H1 (cell line): Measurements from ENCODE around the gene SSU72. TPM values are rescaled to one million over a fixed set of nuclear protein-coding genes. Genes with fewer than 3 reads are reported as not detected.

Source experiments
- CTCF ChIA-PET: fragments of 300-600 bp; sonication (Branson Sonifier 250); formaldehyde crosslinking; loops from one replicate; lab custom pipeline; 2021; ENCODE audit not compliant: partially characterized antibody; lab: Charles Lee
- POLR2A ChIA-PET: fragments of 300-600 bp; sonication (Branson Sonifier 250); formaldehyde crosslinking; loops from one replicate; lab custom pipeline; 2021; ENCODE audit warnings: inconsistent platforms; ENCODE audit not compliant: partially characterized antibody; lab: Charles Lee
- DNase-seq, 2 experiments: peaks; one replicate each; pipeline versions ENCODE4 v3.0.0 to v3.0.0-alpha.2; 2010 to 2022; ENCODE audit warnings: low spot score in 2 of 2, low read depth in 1 of 2, mixed read lengths in 1 of 2
- FAIRE-seq: peaks from 2 replicates; lab custom pipeline; 2011; peaks lifted over from hg19 to GRCh38; lab: Jason Lieb, UNC
- H2AFZ ChIP-seq: 2 replicates; pipeline ENCODE4 v1.8.1; 2012; ENCODE audit warnings: low read length, inconsistent platforms
- H2AK5ac ChIP-seq: 2 replicates; pipeline ENCODE4 v1.6.1; 2013; ENCODE audit warnings: low read depth, low read length
- H2BK120ac ChIP-seq: replicated peaks from 2 replicates; pipeline ENCODE3; 2013; ENCODE audit warnings: low read depth, low read length, inconsistent platforms
- H2BK12ac ChIP-seq: 2 replicates; pipeline ENCODE4 v1.6.1; 2013; ENCODE audit warnings: low read depth, low read length
- H2BK15ac ChIP-seq: 2 replicates; pipeline ENCODE4 v1.6.1; 2013; ENCODE audit warnings: low read length
- H2BK20ac ChIP-seq: 2 replicates; pipeline ENCODE4 v1.6.1; 2013; ENCODE audit warnings: low read length
- H2BK5ac ChIP-seq: 2 replicates; pipeline ENCODE4 v1.6.1; 2013; ENCODE audit warnings: low read depth, low read length
- H3K14ac ChIP-seq: 2 replicates; pipeline ENCODE4 v1.6.1; 2013; ENCODE audit warnings: inconsistent platforms; ENCODE audit not compliant: insufficient read length
- H3K18ac ChIP-seq: 2 replicates; pipeline ENCODE4 v1.6.1; 2013; ENCODE audit warnings: low read length; ENCODE audit errors: extremely low read depth
- H3K23ac ChIP-seq: 2 replicates; pipeline ENCODE4 v1.6.1; 2013; ENCODE audit warnings: inconsistent platforms; ENCODE audit not compliant: insufficient read length
- H3K23me2 ChIP-seq: 2 replicates; pipeline ENCODE4 v1.6.1; 2013; ENCODE audit warnings: low read depth, low read length
- H3K27ac ChIP-seq: 2 replicates; pipeline ENCODE4 v1.6.1; 2011; ENCODE audit warnings: low read depth, low read length, inconsistent platforms
- H3K27me3 ChIP-seq, 4 experiments: replicated peaks in 1 of 4; 1 replicate in 1 of 4; 2 replicates in 3 of 4; pipeline versions ENCODE4 v1.6.1 to v1.8.1; 2011 to 2013; ENCODE audit warnings: low read length in 3 of 4, mild to moderate bottlenecking in 3 of 4, inconsistent platforms in 2 of 4, mixed read lengths in 2 of 4, moderate library complexity in 1 of 4; ENCODE audit not compliant: control insufficient read depth in 3 of 4, insufficient read depth in 3 of 4; ENCODE audit errors: extremely low read depth in 1 of 4
- H3K36me3 ChIP-seq, 4 experiments: 2 replicates each; pipeline versions ENCODE4 v1.6.1 to v1.8.1; 2011 to 2013; ENCODE audit warnings: mild to moderate bottlenecking in 4 of 4, low read length in 3 of 4, moderate library complexity in 2 of 4, control low read depth in 1 of 4, inconsistent platforms in 1 of 4; ENCODE audit not compliant: insufficient read depth in 4 of 4, control insufficient read depth in 2 of 4
- H3K4ac ChIP-seq: replicated peaks from 2 replicates; pipeline ENCODE3; 2013; ENCODE audit warnings: low read length, low read depth, mixed read lengths, inconsistent platforms; ENCODE audit not compliant: insufficient read length
- H3K4me1 ChIP-seq, 4 experiments: replicated peaks in 1 of 4; 1 replicate in 1 of 4; 2 replicates in 3 of 4; pipeline versions ENCODE4 v1.6.1 to v1.8.1; 2011 to 2013; ENCODE audit warnings: low read length in 3 of 4, inconsistent platforms in 2 of 4, mixed read lengths in 1 of 4; ENCODE audit not compliant: insufficient read depth in 4 of 4, control insufficient read depth in 3 of 4
- H3K4me2 ChIP-seq, 2 experiments: 2 replicates each; pipeline versions ENCODE4 v1.6.1 to v1.8.1; 2011 to 2013; ENCODE audit warnings: low read depth in 2 of 2, low read length in 2 of 2, control low read depth in 1 of 2, inconsistent platforms in 1 of 2, mild to moderate bottlenecking in 1 of 2; ENCODE audit not compliant: insufficient read depth in 1 of 2
- H3K4me3 ChIP-seq, 4 experiments: fragments of 200-600, 300-600 bp in 1 of 4; sonication (generic), shearing (Covaris generic), sonication (Bioruptor Twin) in 1 of 4; 2 replicates each; pipeline versions ENCODE4 v1.5.1 to v1.8.1; 2011 to 2016; ENCODE audit warnings: low read length in 4 of 4, low read depth in 3 of 4, control low read depth in 2 of 4, inconsistent platforms in 2 of 4, mild to moderate bottlenecking in 2 of 4, mixed read lengths in 1 of 4, moderate library complexity in 1 of 4; ENCODE audit not compliant: insufficient read depth in 2 of 4; ENCODE audit errors: extremely low read depth in 1 of 4
- H3K56ac ChIP-seq: replicated peaks from 2 replicates; pipeline ENCODE3; 2013; ENCODE audit warnings: low read depth, mild to moderate bottlenecking, mixed read lengths, low read length, inconsistent platforms; ENCODE audit not compliant: insufficient read length
- H3K79me1 ChIP-seq: 2 replicates; pipeline ENCODE4 v1.6.1; 2013; ENCODE audit warnings: low read depth, low read length, control low read depth
- H3K79me2 ChIP-seq, 2 experiments: 2 replicates each; pipeline versions ENCODE4 v1.6.1 to v1.8.1; 2012 to 2013; ENCODE audit warnings: low read length in 2 of 2, mild to moderate bottlenecking in 2 of 2, inconsistent platforms in 1 of 2; ENCODE audit not compliant: insufficient read depth in 2 of 2, control insufficient read depth in 1 of 2
- H3K9ac ChIP-seq, 4 experiments: replicated peaks in 1 of 4; 1 replicate in 1 of 4; 2 replicates in 3 of 4; pipeline versions ENCODE4 v1.6.1 to v1.8.1; 2011 to 2013; ENCODE audit warnings: low read depth in 3 of 4, low read length in 3 of 4, control low read depth in 2 of 4, mild to moderate bottlenecking in 2 of 4, moderate library complexity in 2 of 4, inconsistent platforms in 1 of 4; ENCODE audit errors: extremely low read depth in 1 of 4
- H3K9me3 ChIP-seq, 2 experiments: 2 replicates each; pipeline versions ENCODE4 v1.6.1 to v1.8.1; 2012 to 2013; ENCODE audit warnings: mild to moderate bottlenecking in 2 of 2, moderate library complexity in 2 of 2, control low read depth in 1 of 2, inconsistent platforms in 1 of 2, low read depth in 1 of 2, low read length in 1 of 2, mixed read lengths in 1 of 2; ENCODE audit not compliant: insufficient read depth in 2 of 2
- H4K20me1 ChIP-seq, 2 experiments: replicated peaks in 1 of 2; 2 replicates each; pipeline versions ENCODE3 to v1.8.1; 2011 to 2013; ENCODE audit warnings: inconsistent platforms in 2 of 2, low read length in 2 of 2, mild to moderate bottlenecking in 1 of 2; ENCODE audit not compliant: insufficient read depth in 2 of 2, control insufficient read depth in 1 of 2
- H4K5ac ChIP-seq: 2 replicates; pipeline ENCODE4 v1.6.1; 2013; ENCODE audit warnings: low read length, low read depth, mixed read lengths, inconsistent platforms; ENCODE audit not compliant: insufficient read length
- H4K8ac ChIP-seq: 2 replicates; pipeline ENCODE4 v1.8.0; 2013; ENCODE audit warnings: mild to moderate bottlenecking, moderate library complexity, low read length, inconsistent platforms; ENCODE audit not compliant: insufficient read depth; ENCODE audit errors: extremely low read depth
- H4K91ac ChIP-seq: replicated peaks from 2 replicates; pipeline ENCODE3; 2013; ENCODE audit warnings: low read length, mixed read lengths, inconsistent platforms; ENCODE audit not compliant: insufficient read length
- CHD2 ChIP-seq: IDR thresholded peaks from 2 replicates; pipeline ENCODE4 v1.6.1; 2012; ENCODE audit warnings: low read length, improper control_type of control experiment
- POLR2A ChIP-seq, 2 experiments: IDR thresholded peaks; 1 replicate in 1 of 2; 2 replicates in 1 of 2; pipeline ENCODE4 v1.6.1; 2011; ENCODE audit warnings: low read depth in 2 of 2, low read length in 2 of 2, mild to moderate bottlenecking in 2 of 2; ENCODE audit errors: control extremely low read depth in 1 of 2
- YY1 ChIP-seq: IDR thresholded peaks from 2 replicates; pipeline ENCODE4 v1.6.1; 2011; ENCODE audit warnings: low read depth, mild to moderate bottlenecking, low read length
- WGBS, 2 experiments: shearing (Covaris generic) in 1 of 2; methylation state at CpG; one replicate each; pipeline versions ENCODE4 v1.1.6 to v1.1.7; 2013 to 2015; ENCODE audit warnings: low lambda C conversion rate in 2 of 2, mixed read lengths in 2 of 2, inconsistent platforms in 1 of 2, low coverage in 1 of 2, missing lambda C conversion rate in 1 of 2; ENCODE audit not compliant: insufficient replicate concordance in 2 of 2, insufficient coverage in 1 of 2, insufficient read length in 1 of 2; ENCODE audit errors: extremely low coverage in 1 of 2, missing lambda C conversion rate in 1 of 2; 5-methylcytosine and 5-hydroxymethylcytosine counted together
- polyA plus RNA-seq, 7 experiments: library from polyadenylated mRNA; depleted of rRNA in 3 of 7; stranded (reverse) in 5 of 7; unstranded in 2 of 7; fragments of >200 nt in 5 of 7; fragments of 200-250 nt in 2 of 7; gene quantifications; 1 replicate in 5 of 7; 2 replicates in 1 of 7; 4 replicates in 1 of 7; pipeline versions ENCODE4 v1.2.1 to v1.2.3, GENCODE V29; 2011 to 2013; ENCODE audit warnings: missing spikeins in 2 of 7, mixed read lengths in 2 of 7
- total RNA-seq: library from RNA; stranded (reverse); fragmentation: NEBNext Ultra II Directional; extraction: Animal tissue kit (Norgen Biotek cat#: 25700); gene quantifications from 2 replicates; pipeline ENCODE4 v1.2.1, GENCODE V29; 2021

The SSU72 gene
- total and polyA plus RNA-seq, 2 of the 8 experiments (the other 6 are each of a cell fraction or from before 2014, with no cell fraction given): 110 to 165 TPM

GRCh38 chr1:1569341-1569740 is 5.3 kb downstream of the SSU72 start:
- Histone ChIP-seq H3K79me1 (peaks cover 5% of the 10 kb centered on the region), H3K9ac (no peak overlapping the region), H3K27me3 (no peaks in the 10 kb centered on the region), H4K8ac (no peak overlapping the region; the same call in 1 of the 2 replicates), H3K14ac (no peak overlapping the region), H2BK120ac (no peak overlapping the region), H3K4me3 (no peak overlapping the region), H3K56ac (no peak overlapping the region), H3K9me3 (no peaks in the 10 kb centered on the region), H2AK5ac (no peak overlapping the region), H2BK12ac (no peak overlapping the region), H2BK5ac (no peak overlapping the region), H4K5ac (no peak overlapping the region), H3K27ac (no peak overlapping the region), H3K4me1 (peaks cover 0 to 6% (median 3%) of the 10 kb centered on the region in 4 experiments; a peak in 2 of 7 replicates), H3K36me3 (peaks cover 4 to 40% (median 11%) of the 10 kb centered on the region in 4 experiments; a peak in 6 of 8 replicates), H4K91ac (no peak overlapping the region), H2BK15ac (no peak overlapping the region), H3K23me2 (peaks cover 5% of the 10 kb centered on the region), H3K4ac (no peak overlapping the region), H3K18ac (no peak overlapping the region), H2AFZ (no peak overlapping the region), H3K79me2 (peaks cover 63 to 99% of the 10 kb centered on the region in 2 experiments), H4K20me1 (peaks cover 30 to 33% of the 10 kb centered on the region in 2 experiments), H2BK20ac (no peak overlapping the region), H3K4me2 (no peak overlapping the region), H3K23ac (no peak overlapping the region)
- ChIA-PET POLR2A (interaction anchor here (0.7 to 21.2 kb wide), 5 partner anchors 9 to 33 kb away, joined by 3 to 367 read pairs (median 8); no protein-coding TSS in a partner anchor), CTCF (interaction anchor here (1.5 kb wide), 1 partner anchor 10 kb away, joined by 7 read pairs; no protein-coding TSS in a partner anchor)
- WGBS, 2 experiments: 92% methylated on average over 7 of the region's 7 CpGs; no CpG with 5 or more reads in 1 of the 2 experiments
- DNase-seq (no peak), FAIRE-seq (no peak)
- TF ChIP-seq CHD2 (no peak), POLR2A (IDR thresholded peaks at IDR 0.05; ENCODE audit: control extremely low read depth in 1 of 2, low read depth in 2 of 2, low read length in 2 of 2) (0 out of 3 replicates have a peak, but pooled peaks of 1 of the 2 experiments have one; percentile 17), YY1 (no peak)
